HG03095 (cell line): ENCODE results near the gene ITGAL.
"Not testable (repeated sequence)": the region's sequence is repeated elsewhere in the genome, so short reads cannot be mapped to it uniquely, and the experiment has no call there.

Source experiments
- ATAC-seq: cut with Tn5 transposase; IDR thresholded peaks from one replicate; pipeline ENCODE4 v1.9.1; 2021; ENCODE audit warnings: moderate library complexity; ENCODE audit not compliant: unreplicated experiment

ITGAL gene

GRCh38 chr16:30472328-30472942 lies at the start of gene ITGAL:
ITGAL (plus strand) TSS chr16:30472742; CDS start chr16:30472838, 96 bp downstream.
- ATAC-seq = peak; percentile 40

DNA sequence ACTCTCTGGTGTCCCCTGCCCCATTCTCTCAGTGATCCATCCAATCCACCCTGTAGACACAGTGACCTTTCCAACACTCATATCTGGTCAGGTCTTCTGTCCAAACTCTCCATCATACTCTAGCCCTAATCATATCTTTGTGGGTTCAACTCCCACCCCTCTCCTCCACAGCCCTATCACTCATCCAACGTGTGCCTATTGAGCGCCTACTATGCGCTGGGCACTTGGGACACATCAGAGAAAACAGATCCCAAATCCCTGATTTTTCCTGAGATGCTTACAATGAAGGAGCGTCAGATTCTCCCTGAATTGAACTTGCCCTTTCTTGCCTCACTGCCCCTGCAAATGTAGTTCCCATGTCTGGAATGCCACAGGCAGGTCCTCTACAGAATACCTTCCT lies 44.5 kb upstream of the ITGAL start:
- ATAC-seq = no peak

- ATAC-seq = peak; percentile 14
Measured at GRCh38 chr16:30429418-30429677, 43.2 kb upstream of the ITGAL start.

DNA sequence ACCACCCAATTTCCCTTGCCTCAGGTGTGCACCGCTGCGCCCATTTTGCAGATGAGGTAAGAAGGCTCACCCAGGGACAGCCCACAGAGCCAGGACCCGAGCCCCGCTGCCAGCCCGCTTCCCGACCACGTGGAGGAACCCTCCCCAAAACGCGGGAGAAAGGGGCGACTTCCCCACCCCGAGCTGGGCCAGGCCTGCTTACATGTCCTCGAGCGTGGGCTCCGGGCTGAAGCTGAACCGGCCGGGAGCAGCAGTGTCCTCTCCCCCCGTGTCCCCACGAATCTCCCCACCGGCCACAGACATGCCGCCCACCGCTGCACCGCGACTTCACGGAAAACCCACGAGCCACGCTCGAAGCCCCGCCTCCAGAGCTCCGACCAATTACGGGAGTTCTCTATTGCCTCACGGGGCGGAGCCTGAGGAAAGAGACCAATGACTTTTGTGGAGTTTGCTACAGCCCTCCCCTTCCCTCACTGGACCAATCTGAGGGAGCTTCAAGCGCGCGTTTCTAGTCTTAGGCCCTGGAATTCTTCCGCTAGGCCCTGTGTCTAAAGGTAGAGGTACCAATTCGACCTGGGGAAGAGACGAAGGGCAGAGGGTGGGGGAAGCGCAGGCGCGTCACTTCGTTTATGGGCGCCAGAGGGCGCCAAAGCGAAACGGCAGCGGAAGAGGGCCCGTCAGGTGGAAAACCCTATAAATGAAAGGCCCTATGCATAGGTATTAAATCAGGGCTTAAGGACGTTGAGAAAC lies 42.7 kb upstream of the ITGAL start, which contains the start of gene DCTPP1:
Gene DCTPP1, minus strand, starts transcription at position 353 of the 750 bp plus-strand sequence. Its CDS starts 50 bp downstream, at position 303.
- peak; percentile 87 for ATAC-seq

- peak; percentile 17 for ATAC-seq
Measured at GRCh38 chr16:30430428-30430970, 42.0 kb upstream of the ITGAL start.

DNA sequence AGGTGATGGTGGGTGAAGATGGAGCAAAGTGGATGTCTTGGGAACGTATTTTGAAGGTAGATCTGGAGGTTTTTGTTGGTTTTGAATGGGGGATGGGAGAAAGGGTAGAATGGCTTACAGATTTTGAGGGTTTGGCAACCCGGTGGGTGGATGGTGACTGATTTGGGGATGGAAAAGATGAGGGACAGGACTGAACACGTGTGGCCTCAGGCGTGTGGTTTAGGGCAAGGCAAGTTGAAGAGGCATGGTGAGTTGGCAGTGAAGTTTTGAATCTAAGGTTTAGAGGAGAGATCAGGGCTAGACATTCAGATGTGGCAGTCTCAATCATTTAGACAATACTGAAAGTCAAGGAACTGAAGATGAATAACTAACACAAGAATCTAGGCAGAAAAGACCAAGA lies 37.7 kb upstream of the ITGAL start:
- no peak for ATAC-seq

- no peak for ATAC-seq
Measured at GRCh38 chr16:30437511-30438046, 35.0 kb upstream of the ITGAL start.

DNA sequence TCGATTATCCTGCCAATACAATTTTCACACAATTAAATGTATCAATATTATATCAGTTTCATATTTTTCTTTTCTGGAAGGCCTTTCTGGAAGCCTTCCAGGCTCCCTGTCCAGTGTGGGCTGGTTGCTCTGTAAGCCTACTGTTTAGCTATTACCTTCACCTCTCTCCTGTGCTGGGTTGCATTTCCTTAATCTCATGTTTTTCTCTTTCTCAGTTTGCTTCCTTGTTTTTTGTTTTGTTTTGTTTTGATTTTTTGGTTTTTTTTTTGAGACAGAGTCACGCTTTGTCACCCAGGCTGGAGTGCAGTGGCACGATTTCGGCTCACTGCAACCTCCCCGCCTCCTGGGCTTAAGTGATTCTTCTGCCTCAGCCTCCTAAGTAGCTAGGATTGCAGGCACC lies 33.7 kb upstream of the ITGAL start:
- no peak for ATAC-seq

DNA sequence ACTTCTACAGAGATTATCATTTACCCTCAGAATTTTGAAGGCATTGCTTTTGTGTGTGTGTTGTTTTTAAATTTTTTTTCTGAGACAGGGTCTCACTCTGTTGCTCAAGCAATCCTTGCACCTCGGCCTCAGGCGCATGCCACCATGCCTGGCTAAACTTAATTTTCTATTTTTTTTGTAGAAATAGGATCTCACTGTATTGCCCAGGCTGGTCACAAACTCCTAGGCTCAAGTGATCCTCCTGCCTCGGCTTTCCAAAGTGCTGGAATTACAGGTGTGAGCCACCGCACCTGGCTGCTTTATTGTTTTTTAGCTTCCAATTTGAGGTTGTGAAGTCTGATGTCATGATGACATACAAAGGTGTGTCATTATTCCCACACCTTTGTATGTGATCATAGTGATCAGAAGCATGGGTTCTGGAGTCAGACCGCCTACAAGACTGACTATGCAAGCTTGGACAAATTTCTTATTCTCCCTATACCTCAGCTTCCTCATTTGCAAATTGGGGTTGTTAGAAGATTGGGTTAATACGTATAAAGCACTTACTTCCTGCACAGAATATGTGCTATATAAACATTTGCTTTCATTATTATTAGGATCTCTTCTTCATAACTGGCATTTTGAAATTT lies 32.7 kb upstream of the ITGAL start:
- ATAC-seq = no peak

GRCh38 chr16:30443631-30444030 lies 28.9 kb upstream of the ITGAL start:
- no peak for ATAC-seq

- no peak for ATAC-seq
Measured at GRCh38 chr16:30444231-30445148, 28.1 kb upstream of the ITGAL start.

DNA sequence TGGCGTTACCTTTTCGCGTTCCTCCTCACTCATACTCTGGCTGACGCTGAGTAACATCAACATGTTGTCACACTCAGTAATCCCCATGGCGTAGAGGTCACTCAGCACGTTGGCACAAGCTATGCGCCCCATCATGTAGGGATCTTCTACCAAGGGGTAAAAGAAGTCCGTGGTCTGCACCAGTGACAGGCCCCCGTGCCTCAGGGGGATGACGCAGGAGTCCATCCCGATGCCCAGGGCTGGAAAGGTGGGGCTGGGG lies 27.5 kb upstream of the ITGAL start:
- no peak for ATAC-seq

- peak; percentile 80 for ATAC-seq
Measured at GRCh38 chr16:30445408-30446202, 26.9 kb upstream of the ITGAL start, which contains the start of gene SEPHS2. SEPHS2 (minus strand) TSS chr16:30445874; CDS start chr16:30445727, 147 bp downstream.

DNA sequence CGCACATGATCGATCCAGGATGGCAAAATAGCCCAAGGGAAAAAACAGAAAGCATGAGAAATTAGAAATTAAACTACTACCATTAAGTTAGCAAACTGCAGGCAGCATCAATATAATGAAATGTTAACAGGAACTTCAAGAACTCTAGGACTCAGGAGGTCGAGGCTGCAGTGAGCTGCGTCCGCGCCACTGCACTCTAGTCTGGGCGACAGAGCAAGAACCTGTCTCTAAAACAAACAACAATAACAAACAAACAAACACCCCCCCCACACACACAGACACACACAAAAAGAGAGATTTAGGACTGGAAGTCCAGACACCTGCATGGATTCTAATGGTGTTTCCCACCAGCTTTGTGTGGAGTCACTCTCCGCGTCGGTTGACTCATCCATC lies 26.3 kb upstream of the ITGAL start:
- no peak for ATAC-seq

DNA sequence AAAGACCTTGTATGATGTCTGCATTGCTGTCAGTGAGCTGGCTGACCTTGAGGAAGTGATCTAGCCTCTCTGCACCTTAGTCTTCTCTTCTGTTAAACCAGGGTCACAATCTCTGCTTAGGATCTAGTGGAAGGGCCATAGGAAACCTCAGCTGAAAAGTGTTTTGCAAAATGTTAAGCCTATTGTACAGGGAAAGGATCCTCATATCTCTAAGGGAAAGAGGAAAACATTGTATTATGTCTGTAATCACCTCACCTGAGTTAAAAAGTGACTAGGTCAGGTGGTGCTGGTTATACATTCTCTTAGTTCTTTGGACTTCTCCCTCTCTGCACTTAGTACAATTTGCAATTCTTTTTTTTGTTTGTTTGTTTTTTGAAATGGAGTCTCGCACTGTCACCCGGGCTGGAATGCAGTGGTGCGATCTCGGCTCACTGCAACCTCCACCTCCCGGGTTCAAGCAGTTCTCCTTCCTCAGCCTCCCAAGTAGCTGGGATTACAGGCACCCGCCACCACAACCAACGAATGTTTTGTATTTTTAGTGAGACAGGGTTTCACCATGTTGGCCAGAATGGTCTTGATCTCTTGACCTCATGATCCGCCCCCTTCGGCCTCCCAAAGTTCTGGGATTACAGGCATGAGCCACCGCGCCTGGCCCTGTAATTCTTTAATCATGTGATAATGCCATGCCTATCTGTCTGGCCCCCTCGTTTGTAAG lies 24.9 kb upstream of the ITGAL start:
- no peak for ATAC-seq

- no peak for ATAC-seq
Measured at GRCh38 chr16:30449116-30449435, 23.5 kb upstream of the ITGAL start.

GRCh38 chr16:30452709-30453580 lies 19.6 kb upstream of the ITGAL start:
- not testable (repeated sequence) for ATAC-seq

DNA sequence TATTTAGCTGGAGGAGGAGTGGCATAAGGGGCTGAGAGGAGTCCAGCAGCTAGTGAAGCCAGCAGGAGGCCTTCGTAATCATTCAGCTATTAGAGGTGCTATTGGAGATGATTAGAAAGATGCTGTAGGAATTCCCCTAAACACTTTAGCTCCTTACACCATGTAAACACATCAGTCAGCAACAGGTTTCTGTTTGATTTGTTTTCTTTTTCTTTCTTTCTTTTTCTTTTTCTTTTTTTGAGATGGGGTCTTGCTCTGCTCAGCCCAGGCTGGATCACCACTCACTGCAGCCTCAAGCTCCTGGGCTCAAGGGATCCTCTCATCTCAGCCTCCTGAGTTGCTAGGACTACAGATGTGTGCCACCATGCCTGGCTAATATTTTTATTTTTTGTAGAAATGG lies 16.2 kb upstream of the ITGAL start:
- no peak for ATAC-seq

DNA sequence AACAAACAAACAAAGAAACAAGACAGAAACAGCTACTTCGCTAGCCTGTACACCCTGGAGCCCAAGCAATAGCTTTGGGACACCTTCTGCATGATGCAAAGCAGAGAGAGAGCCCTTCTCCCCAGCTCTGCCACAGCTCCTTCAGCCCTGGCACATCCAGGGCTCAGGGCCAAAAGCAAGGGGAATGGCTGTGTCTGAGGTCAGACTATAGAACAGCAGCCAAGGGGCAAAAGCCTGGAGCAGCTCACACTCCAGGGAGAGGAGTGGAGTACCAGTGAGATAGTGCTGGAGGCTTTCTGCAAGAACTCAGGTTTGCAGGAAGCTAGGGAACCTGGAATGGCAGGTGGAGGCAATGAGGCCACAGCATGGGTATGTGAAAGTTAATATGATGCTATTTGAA lies 15.3 kb upstream of the ITGAL start:
- no peak for ATAC-seq
